ENCODE measurements around the gene PRKCG.

The PRKCG gene

DNA sequence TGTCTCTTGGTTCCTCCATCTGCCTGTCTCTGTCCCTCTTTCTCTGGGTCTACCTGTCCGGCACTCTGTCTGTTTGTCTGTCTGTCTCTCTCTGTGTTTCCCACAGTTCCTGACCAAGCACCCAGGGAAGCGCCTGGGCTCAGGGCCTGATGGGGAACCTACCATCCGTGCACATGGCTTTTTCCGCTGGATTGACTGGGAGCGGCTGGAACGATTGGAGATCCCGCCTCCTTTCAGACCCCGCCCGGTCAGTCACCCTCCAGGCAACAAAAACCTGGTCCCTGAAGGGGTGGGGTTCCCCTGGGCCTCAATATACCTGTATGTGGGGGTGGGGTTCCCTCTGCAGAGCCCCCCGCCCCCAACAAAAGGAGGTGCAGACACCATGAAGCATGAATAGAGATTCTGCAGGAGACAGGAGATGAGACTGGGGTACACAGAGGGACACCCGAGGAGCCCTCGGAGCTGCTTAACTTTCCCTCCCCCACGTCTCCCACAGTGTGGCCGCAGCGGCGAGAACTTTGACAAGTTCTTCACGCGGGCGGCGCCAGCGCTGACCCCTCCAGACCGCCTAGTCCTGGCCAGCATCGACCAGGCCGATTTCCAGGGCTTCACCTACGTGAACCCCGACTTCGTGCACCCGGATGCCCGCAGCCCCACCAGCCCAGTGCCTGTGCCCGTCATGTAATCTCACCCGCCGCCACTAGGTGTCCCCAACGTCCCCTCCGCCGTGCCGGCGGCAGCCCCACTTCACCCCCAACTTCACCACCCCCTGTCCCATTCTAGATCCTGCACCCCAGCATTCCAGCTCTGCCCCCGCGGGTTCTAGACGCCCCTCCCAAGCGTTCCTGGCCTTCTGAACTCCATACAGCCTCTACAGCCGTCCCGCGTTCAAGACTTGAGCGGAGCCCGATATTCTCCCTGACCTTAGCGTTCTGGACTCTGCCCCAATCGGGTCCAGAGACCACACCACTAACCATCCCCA, 24.5 kb downstream of the PRKCG start:
- Histone ChIP-seq H3K4me1 (ENCODE audit: control insufficient read depth, insufficient read depth, low read length) (no peaks in the 10 kb centered on the region), H3K36me3 (ENCODE audit: control insufficient read depth, insufficient read depth, low read length) (no peaks in the 10 kb centered on the region), H3K9ac (ENCODE audit: low read length) (no peak overlapping the region), H3K27ac (ENCODE audit: low read depth, low read length) (no peak overlapping the region), H3K27me3 (ENCODE audit: control insufficient read depth, insufficient read depth, low read length) (peaks cover 33% of the 10 kb centered on the region), H3K4me3 (ENCODE audit: low read length) (no peak overlapping the region)

DNA sequence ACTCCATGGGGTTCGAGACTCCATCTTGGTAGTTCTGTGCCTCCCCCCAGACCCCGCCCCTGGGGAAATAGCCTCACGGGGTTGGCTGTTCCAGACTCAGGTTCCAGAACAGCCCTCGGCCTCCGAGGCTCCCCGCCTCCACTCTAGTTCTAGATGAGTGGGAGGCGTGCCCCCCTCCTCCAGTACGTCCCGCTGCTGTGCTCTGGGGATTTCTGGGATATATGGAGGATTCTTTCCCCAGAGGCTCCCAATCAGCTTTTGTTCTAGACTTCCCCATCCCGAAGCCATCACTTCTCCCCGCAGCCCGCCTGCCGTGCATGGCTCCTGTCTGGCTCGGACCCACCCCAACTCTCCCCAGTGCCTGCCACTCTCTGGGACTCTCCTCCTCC, 25.2 kb downstream of the PRKCG start:
- H3K27me3 ChIP-seq (ENCODE audit: control insufficient read depth, insufficient read depth, low read length), result peaks cover 33% of the 10 kb centered on the region
- H3K4me3 ChIP-seq (ENCODE audit: low read length), result no peak overlapping the region
- H3K36me3 ChIP-seq (ENCODE audit: control insufficient read depth, insufficient read depth, low read length), result no peaks in the 10 kb centered on the region
- H3K9ac ChIP-seq (ENCODE audit: low read length), result no peak overlapping the region
- no peak overlapping the region for H3K27ac ChIP-seq (ENCODE audit: low read depth, low read length)
- H3K4me1 ChIP-seq (ENCODE audit: control insufficient read depth, insufficient read depth, low read length), result no peaks in the 10 kb centered on the region

DNA sequence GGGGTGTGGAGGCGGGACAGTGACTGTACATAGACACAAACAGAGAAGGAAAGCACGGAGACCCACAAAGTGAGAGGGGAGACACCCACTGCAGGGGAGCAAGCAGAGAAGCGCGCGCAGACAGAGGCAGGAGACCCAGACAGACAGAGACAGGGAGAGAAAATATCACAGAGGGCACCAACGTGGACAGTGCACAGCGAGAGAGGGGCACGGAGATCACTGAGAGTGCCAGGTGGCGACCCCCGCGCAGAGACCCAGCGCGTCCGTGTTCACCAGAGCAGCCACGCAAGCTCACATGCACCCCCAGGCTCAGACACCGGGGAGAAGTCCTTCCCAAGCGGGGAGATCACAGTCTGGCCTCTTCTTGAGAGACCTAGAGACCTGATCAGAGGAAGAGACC, 25.7 kb downstream of the PRKCG start:
- Histone ChIP-seq H3K27me3 (ENCODE audit: control insufficient read depth, insufficient read depth, low read length) (peaks cover 33% of the 10 kb centered on the region), H3K36me3 (ENCODE audit: control insufficient read depth, insufficient read depth, low read length) (no peaks in the 10 kb centered on the region), H3K27ac (ENCODE audit: low read depth, low read length) (no peak overlapping the region), H3K4me1 (ENCODE audit: control insufficient read depth, insufficient read depth, low read length) (no peaks in the 10 kb centered on the region), H3K4me3 (ENCODE audit: low read length) (no peak overlapping the region), H3K9ac (ENCODE audit: low read length) (no peak overlapping the region)

DNA sequence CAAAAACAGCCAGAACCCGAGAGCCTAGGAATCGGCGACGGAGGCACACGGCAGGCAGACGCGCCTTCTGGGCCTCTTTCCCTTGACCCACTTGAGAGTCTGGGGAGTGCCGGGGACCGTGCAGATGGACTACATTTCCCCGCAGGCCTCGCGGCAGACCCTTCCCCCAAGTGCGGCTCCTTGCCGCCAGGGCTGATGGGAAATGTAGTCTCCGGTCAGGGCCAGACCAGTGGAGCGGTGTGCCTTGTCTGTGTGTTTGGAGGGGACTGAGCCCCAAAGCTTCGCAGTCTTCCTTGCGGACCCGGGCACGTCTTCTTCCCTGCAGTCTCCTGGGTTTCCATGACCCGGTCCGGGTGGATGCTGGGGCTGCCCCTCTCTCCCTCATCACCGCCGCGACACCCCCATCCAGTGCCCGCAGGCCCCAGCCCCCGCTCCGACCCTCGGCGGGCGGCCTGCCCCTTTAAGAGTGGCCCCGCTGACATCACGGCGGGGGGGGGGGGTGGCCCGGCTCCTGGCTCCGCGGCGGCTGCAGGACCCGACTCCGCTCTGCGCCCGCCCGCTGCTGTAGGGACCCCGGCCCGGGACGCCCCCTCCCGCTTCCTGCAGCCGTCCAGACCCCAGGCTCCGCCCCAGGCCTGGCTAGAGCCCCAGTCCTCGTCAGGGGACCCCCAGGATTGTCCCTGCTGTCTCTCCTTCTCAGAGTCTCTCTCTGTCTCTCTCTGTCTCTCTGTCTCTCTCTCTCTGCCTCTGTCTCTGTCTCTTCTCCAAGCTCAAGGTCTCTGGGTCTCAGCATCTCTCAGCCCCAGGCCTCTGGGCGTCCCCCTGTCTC, 26.3 kb downstream of the PRKCG start:
- Histone ChIP-seq H3K27me3 (ENCODE audit: control insufficient read depth, insufficient read depth, low read length) (peaks cover 33% of the 10 kb centered on the region), H3K4me1 (ENCODE audit: control insufficient read depth, insufficient read depth, low read length) (no peaks in the 10 kb centered on the region)

DNA sequence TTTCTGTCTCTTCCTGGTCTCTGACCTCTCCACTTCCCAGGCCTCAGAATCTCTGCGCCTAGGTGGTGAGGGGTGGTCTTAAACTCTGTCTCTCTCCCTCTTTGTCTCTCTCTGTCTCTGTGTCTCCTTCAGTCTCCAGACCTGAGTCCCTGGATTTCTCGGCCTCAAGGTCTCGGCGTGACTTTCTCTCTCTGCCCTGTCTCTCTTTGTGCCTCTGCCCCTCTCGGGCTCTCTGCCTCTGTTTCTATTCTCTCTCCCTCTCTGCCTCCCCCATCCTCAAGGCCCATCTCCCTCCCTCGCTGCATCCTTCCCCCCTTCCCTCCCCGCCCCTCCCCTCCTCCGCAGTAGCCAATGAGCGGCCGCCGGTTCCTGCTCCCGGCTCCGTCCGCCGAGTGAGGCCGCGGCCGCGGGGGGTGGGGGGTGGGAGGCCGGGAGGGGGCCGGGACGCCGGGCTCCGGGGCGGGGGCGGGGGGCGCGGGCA, 27.0 kb downstream of the PRKCG start, which contains the start of gene CACNG7:
Gene CACNG7, plus strand, starts transcription at position 344 of the 481 bp plus-strand sequence. CDS start 3,554 bp downstream, outside the sequence.
- no peak within 1 kb of the TSS for H3K9ac ChIP-seq (ENCODE audit: low read length)
- H3K27ac ChIP-seq (ENCODE audit: low read depth, low read length), result no peak within 1 kb of the TSS
- H3K36me3 ChIP-seq (ENCODE audit: control insufficient read depth, insufficient read depth, low read length), result no peaks in the 10 kb centered on the region
- peaks cover 33% of the 10 kb centered on the region for H3K27me3 ChIP-seq (ENCODE audit: control insufficient read depth, insufficient read depth, low read length)
- H3K4me1 ChIP-seq (ENCODE audit: control insufficient read depth, insufficient read depth, low read length), result no peaks in the 10 kb centered on the region
- no peak within 1 kb of the TSS for H3K4me3 ChIP-seq (ENCODE audit: low read length)

More for the DNA sequence above, 26.3 kb downstream of the PRKCG start:
- no peak overlapping the region for H3K9ac ChIP-seq (ENCODE audit: low read length)
- H3K27ac ChIP-seq (ENCODE audit: low read depth, low read length), result no peak overlapping the region
- no peaks in the 10 kb centered on the region for H3K36me3 ChIP-seq (ENCODE audit: control insufficient read depth, insufficient read depth, low read length)
- no peak overlapping the region for H3K4me3 ChIP-seq (ENCODE audit: low read length)

DNA sequence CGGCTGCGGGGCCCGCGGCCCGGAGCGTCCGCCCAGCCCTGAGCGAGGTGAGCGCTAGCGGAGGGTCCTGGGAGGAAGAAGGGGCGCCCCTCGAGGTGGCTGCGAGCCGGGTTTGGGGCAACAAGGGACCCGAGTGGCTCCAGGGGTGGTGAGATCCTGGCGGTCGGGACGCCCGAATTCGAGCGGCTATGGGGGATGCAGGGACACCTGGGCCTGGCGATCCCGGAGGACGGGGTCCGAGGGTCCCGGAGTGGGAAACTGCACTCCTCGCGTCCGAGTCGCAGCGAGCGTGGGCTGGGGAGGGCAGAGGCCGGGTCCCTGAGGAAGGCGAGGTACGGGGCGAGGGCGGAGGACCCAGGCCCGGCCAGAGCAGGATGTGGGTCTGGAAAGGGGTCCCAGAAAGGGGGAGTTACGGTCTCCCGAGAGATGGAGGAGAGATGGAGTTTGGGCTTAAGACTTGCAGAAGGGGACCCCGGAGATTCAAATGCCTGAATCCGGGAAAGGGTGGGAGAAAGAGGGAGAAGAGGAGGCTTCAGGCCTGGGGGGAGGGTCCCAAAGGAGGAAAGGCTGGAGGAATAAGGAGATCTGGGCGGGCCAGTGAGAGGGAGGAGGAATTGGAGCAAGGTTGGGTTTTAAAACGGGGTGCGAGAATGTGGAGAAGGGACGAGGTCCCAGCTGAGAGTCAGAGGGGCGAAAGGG, 27.6 kb downstream of the PRKCG start:
- Histone ChIP-seq H3K4me1 (ENCODE audit: control insufficient read depth, insufficient read depth, low read length) (no peaks in the 10 kb centered on the region), H3K4me3 (ENCODE audit: low read length) (no peak overlapping the region), H3K27me3 (ENCODE audit: control insufficient read depth, insufficient read depth, low read length) (peaks cover 30% of the 10 kb centered on the region), H3K9ac (ENCODE audit: low read length) (no peak overlapping the region), H3K27ac (ENCODE audit: low read depth, low read length) (no peak overlapping the region), H3K36me3 (ENCODE audit: control insufficient read depth, insufficient read depth, low read length) (no peaks in the 10 kb centered on the region)

DNA sequence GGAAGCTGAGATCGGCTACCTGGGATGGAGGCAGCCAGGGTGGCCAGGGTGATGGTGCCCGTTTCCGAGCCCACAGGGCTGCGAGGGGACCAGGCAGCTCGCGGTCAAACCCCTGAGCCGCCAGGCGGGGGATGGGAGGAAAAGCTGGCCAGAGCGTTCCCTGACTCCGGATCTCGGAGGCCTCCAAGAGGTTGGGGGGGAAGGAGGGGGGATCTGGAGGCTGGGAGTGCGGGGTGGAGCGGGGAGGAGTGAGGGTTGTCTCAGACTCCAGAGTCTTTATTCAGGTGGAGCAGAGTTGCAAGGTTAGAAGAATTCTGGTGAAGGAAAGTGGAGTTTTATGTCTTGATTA, 28.1 kb downstream of the PRKCG start:
- Histone ChIP-seq H3K9ac (ENCODE audit: low read length) (no peak overlapping the region), H3K36me3 (ENCODE audit: control insufficient read depth, insufficient read depth, low read length) (no peaks in the 10 kb centered on the region), H3K27me3 (ENCODE audit: control insufficient read depth, insufficient read depth, low read length) (peaks cover 29% of the 10 kb centered on the region), H3K4me1 (ENCODE audit: control insufficient read depth, insufficient read depth, low read length) (no peaks in the 10 kb centered on the region), H3K27ac (ENCODE audit: low read depth, low read length) (no peak overlapping the region), H3K4me3 (ENCODE audit: low read length) (no peak overlapping the region)

DNA sequence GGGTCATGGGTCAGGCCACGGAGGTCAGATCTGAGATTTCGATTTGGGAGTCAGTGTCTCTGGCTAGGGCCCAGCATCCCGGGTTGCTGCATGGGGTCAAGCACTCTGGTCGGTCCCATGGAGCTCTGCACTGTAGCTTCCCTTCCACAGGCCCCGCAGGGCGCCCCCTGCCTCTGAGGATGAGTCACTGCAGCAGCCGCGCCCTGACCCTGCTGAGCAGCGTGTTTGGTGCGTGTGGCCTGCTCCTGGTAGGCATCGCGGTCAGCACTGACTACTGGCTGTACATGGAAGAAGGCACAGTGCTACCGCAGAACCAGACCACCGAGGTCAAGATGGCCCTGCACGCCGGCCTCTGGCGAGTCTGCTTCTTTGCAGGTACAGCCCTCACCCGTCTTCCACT, 30.7 kb downstream of the PRKCG start:
- Histone ChIP-seq H3K4me1 (ENCODE audit: control insufficient read depth, insufficient read depth, low read length) (no peaks in the 10 kb centered on the region), H3K27ac (ENCODE audit: low read depth, low read length) (no peak overlapping the region), H3K27me3 (ENCODE audit: control insufficient read depth, insufficient read depth, low read length) (peaks cover 16% of the 10 kb centered on the region), H3K36me3 (ENCODE audit: control insufficient read depth, insufficient read depth, low read length) (no peaks in the 10 kb centered on the region), H3K4me3 (ENCODE audit: low read length) (no peak overlapping the region), H3K9ac (ENCODE audit: low read length) (no peak overlapping the region)

DNA sequence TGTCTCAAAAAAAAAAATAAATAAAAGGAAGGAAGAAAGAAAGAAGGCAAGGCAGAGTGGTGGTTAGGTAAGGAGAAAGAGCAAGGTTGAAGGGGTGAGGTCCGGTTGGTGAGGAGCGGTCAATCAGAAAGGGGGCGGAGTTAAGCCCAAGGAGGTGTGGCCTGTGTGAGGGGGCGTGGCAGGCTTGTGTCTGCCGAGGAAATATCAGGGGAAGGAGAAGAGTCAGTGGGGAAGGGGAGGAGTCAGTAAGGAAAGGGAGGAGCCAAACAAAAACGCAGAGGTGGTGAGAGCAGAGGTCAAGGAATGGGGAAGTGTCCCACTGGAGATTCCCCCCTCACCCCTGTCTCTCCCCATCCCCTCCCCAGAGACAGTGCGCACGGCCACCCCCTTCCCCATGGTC, 33.0 kb downstream of the PRKCG start:
- H3K4me1 ChIP-seq (ENCODE audit: control insufficient read depth, insufficient read depth, low read length), result no peaks in the 10 kb centered on the region
- no peak overlapping the region for H3K9ac ChIP-seq (ENCODE audit: low read length)
- H3K4me3 ChIP-seq (ENCODE audit: low read length), result no peak overlapping the region
- H3K36me3 ChIP-seq (ENCODE audit: control insufficient read depth, insufficient read depth, low read length), result no peaks in the 10 kb centered on the region
- no peak overlapping the region for H3K27ac ChIP-seq (ENCODE audit: low read depth, low read length)
- H3K27me3 ChIP-seq (ENCODE audit: control insufficient read depth, insufficient read depth, low read length), result no peaks in the 10 kb centered on the region

DNA sequence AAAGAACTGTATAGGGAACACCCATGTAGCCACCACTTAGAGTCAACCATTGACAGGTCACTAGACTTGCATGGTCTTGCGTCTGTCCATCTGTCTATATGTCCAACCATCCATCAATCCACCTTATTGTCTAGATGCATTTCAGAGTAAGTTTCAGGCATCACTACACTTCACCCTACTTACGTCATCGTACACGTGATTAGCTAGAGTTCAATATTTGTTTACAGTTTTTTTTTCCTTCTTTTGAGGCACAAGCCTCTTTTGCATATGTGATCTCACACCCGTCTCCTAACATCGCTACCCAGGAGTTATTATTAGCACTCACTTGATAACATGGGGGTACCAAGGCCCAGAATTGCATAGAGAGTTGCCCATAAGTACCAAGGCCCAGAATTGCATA, 34.0 kb downstream of the PRKCG start:
- no peaks in the 10 kb centered on the region for H3K36me3 ChIP-seq (ENCODE audit: control insufficient read depth, insufficient read depth, low read length)
- H3K4me3 ChIP-seq (ENCODE audit: low read length), result no peak overlapping the region
- no peak overlapping the region for H3K27ac ChIP-seq (ENCODE audit: low read depth, low read length)
- H3K9ac ChIP-seq (ENCODE audit: low read length), result no peak overlapping the region
- no peaks in the 10 kb centered on the region for H3K4me1 ChIP-seq (ENCODE audit: control insufficient read depth, insufficient read depth, low read length)
- H3K27me3 ChIP-seq (ENCODE audit: control insufficient read depth, insufficient read depth, low read length), result no peaks in the 10 kb centered on the region

DNA sequence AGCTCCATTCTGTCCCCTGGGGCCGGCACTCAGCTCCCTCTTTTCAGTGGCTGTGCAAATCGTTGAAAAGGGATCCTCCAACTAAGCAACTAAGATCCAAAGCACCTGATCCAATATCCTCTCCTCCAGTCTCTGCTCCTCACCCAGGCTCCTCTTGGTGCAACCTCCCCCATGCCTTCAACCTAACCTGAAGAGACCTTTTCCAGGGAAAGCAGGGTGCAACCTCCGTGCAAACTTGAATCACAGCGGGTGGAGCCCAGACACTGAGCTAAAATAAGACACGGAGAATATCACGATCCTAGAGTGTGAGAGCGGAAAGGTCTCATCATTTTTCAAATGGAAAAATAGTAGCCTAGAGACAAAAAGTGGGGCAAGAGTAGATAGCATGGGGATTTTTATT, 35.4 kb downstream of the PRKCG start:
- no peaks in the 10 kb centered on the region for H3K4me1 ChIP-seq (ENCODE audit: control insufficient read depth, insufficient read depth, low read length)
- no peaks in the 10 kb centered on the region for H3K36me3 ChIP-seq (ENCODE audit: control insufficient read depth, insufficient read depth, low read length)
- no peak overlapping the region for H3K9ac ChIP-seq (ENCODE audit: low read length)
- no peaks in the 10 kb centered on the region for H3K27me3 ChIP-seq (ENCODE audit: control insufficient read depth, insufficient read depth, low read length)
- no peak overlapping the region for H3K4me3 ChIP-seq (ENCODE audit: low read length)
- no peak overlapping the region for H3K27ac ChIP-seq (ENCODE audit: low read depth, low read length)

DNA sequence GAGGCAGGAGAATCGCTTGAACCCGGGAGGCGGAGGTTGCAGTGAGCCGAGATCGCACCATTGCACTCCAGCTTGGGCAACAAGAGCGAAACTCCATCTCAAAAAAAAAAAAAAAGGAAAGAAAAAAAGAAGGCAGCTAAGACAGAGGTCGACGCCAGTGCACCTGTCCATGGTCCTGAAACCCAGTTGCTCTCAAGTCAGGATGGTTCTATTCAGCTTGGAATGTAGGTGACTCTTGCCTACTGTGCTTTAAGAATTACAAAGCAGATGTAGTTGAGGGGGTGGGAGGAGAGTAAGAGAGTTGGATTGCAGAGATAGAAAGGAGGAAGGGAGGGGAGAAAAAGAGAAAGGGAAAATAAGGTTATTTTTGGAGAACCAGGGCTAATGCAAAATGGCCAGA, 45.7 kb downstream of the PRKCG start:
- Histone ChIP-seq H3K36me3 (ENCODE audit: control insufficient read depth, insufficient read depth, low read length) (no peaks in the 10 kb centered on the region), H3K27me3 (ENCODE audit: control insufficient read depth, insufficient read depth, low read length) (no peaks in the 10 kb centered on the region), H3K4me1 (ENCODE audit: control insufficient read depth, insufficient read depth, low read length) (no peaks in the 10 kb centered on the region), H3K9ac (ENCODE audit: low read length) (no peak overlapping the region), H3K27ac (ENCODE audit: low read depth, low read length) (no peak overlapping the region), H3K4me3 (ENCODE audit: low read length) (no peak overlapping the region)
